H9 (cell line): ENCODE data around the gene MAD2L1. TPM values are rescaled to one million over a fixed set of nuclear protein-coding genes. Genes with fewer than 3 reads are reported as not detected.

ENCODE experiments used
- DNase-seq: peaks from one replicate; pipeline ENCODE4 v3.0.0-alpha.2; 2017
- H2AFZ ChIP-seq: one replicate; pipeline ENCODE4 v1.6.1; 2013; ENCODE audit warnings: mild to moderate bottlenecking, low read length, control low read depth, moderate library complexity
- H2AK5ac ChIP-seq: 2 replicates; pipeline ENCODE4 v1.6.1; 2013; ENCODE audit warnings: low read length, control low read depth, mixed read lengths; ENCODE audit not compliant: insufficient read length
- H2BK120ac ChIP-seq: one replicate; pipeline ENCODE4 v1.6.1; 2013; ENCODE audit warnings: low read depth, mild to moderate bottlenecking, low read length, control low read depth, inconsistent platforms; ENCODE audit not compliant: poor library complexity, severe bottlenecking
- H2BK12ac ChIP-seq: 2 replicates; pipeline ENCODE4 v1.6.1; 2013; ENCODE audit warnings: low read length, control low read depth, mixed read lengths, low read depth; ENCODE audit not compliant: insufficient read length
- H2BK15ac ChIP-seq: 2 replicates; pipeline ENCODE4 v1.6.1; 2013; ENCODE audit warnings: low read depth, low read length, control low read depth
- H2BK20ac ChIP-seq: one replicate; pipeline ENCODE4 v1.6.1; 2013; ENCODE audit warnings: low read depth, mild to moderate bottlenecking, low read length, control low read depth, inconsistent platforms; ENCODE audit not compliant: poor library complexity, severe bottlenecking
- H2BK5ac ChIP-seq: 2 replicates; pipeline ENCODE4 v1.6.1; 2013; ENCODE audit warnings: low read length, control low read depth, mixed read lengths; ENCODE audit not compliant: insufficient read length
- H3K14ac ChIP-seq: 2 replicates; pipeline ENCODE4 v1.6.1; 2013; ENCODE audit warnings: low read length, control low read depth; ENCODE audit not compliant: insufficient read depth
- H3K18ac ChIP-seq: 2 replicates; pipeline ENCODE4 v1.6.1; 2013; ENCODE audit warnings: low read depth, mild to moderate bottlenecking, mixed read lengths, low read length, control low read depth; ENCODE audit not compliant: insufficient read length
- H3K23ac ChIP-seq: 2 replicates; pipeline ENCODE4 v1.6.1; 2013; ENCODE audit warnings: low read length, control low read depth, mixed read lengths, low read depth; ENCODE audit not compliant: insufficient read length
- H3K23me2 ChIP-seq: 2 replicates; pipeline ENCODE4 v1.6.1; 2013; ENCODE audit warnings: low read depth, mild to moderate bottlenecking, mixed read lengths, low read length, control low read depth; ENCODE audit not compliant: insufficient read length, poor library complexity, severe bottlenecking
- H3K27ac ChIP-seq: 2 replicates; pipeline ENCODE4 v1.5.1; 2013; ENCODE audit warnings: low read length, control low read depth, mixed read lengths, low read depth; ENCODE audit not compliant: insufficient read length
- H3K27me3 ChIP-seq: 2 replicates; pipeline ENCODE4 v1.6.1; 2013; ENCODE audit warnings: low read length, control low read depth, inconsistent platforms; ENCODE audit not compliant: insufficient read depth
- H3K4ac ChIP-seq: 2 replicates; pipeline ENCODE4 v1.6.1; 2013; ENCODE audit warnings: low read depth, mild to moderate bottlenecking, control low read depth, inconsistent platforms, low read length, moderate library complexity
- H3K4me1 ChIP-seq: 2 replicates; pipeline ENCODE4 v1.6.1; 2013; ENCODE audit warnings: low read length, control low read depth, inconsistent platforms; ENCODE audit not compliant: insufficient read depth
- H3K4me2 ChIP-seq: 2 replicates; pipeline ENCODE4 v1.6.1; 2013; ENCODE audit warnings: low read length, control low read depth, mixed read lengths; ENCODE audit not compliant: insufficient read length, insufficient read depth
- H3K56ac ChIP-seq: 2 replicates; pipeline ENCODE4 v1.6.1; 2013; ENCODE audit warnings: low read depth, mild to moderate bottlenecking, mixed read lengths, low read length, control low read depth; ENCODE audit not compliant: insufficient read length
- H3K79me1 ChIP-seq: 2 replicates; pipeline ENCODE4 v1.6.1; 2013; ENCODE audit warnings: low read depth, mild to moderate bottlenecking, moderate library complexity, low read length, control low read depth, inconsistent platforms; ENCODE audit not compliant: insufficient read depth, poor library complexity, severe bottlenecking
- H3K79me2 ChIP-seq: 2 replicates; pipeline ENCODE4 v1.6.1; 2013; ENCODE audit warnings: low read length, control low read depth, inconsistent platforms; ENCODE audit not compliant: insufficient read depth
- H3K9ac ChIP-seq: 2 replicates; pipeline ENCODE4 v1.6.1; 2013; ENCODE audit warnings: low read length, control low read depth, mixed read lengths; ENCODE audit not compliant: insufficient read length; ENCODE audit errors: extremely low read depth
- H3K9me3 ChIP-seq: one replicate; pipeline ENCODE4 v1.6.1; 2013; ENCODE audit warnings: low read depth, low read length, inconsistent platforms; ENCODE audit not compliant: control insufficient read depth
- H3T11ph ChIP-seq: one replicate; pipeline ENCODE4 v1.6.1; 2013; ENCODE audit warnings: mild to moderate bottlenecking, low read length, control low read depth, inconsistent platforms
- H4K20me1 ChIP-seq: one replicate; pipeline ENCODE4 v1.6.1; 2013; ENCODE audit not compliant: control insufficient read depth, insufficient read length, insufficient read depth
- H4K5ac ChIP-seq: 2 replicates; pipeline ENCODE4 v1.6.1; 2013; ENCODE audit warnings: low read depth, mild to moderate bottlenecking, mixed read lengths, low read length, control low read depth; ENCODE audit not compliant: insufficient read length
- H4K8ac ChIP-seq: replicated peaks from 2 replicates; pipeline ENCODE4 v1.6.1; 2013; ENCODE audit warnings: low read length, control low read depth, mixed read lengths, low read depth; ENCODE audit not compliant: insufficient read length
- H4K91ac ChIP-seq: 2 replicates; pipeline ENCODE4 v1.6.1; 2013; ENCODE audit warnings: low read depth, mild to moderate bottlenecking, moderate library complexity, mixed read lengths, low read length, control low read depth; ENCODE audit not compliant: insufficient read length
- H3K27ac Mint-ChIP-seq, 3 experiments: 2 replicates in 2 of 3; 3 replicates in 1 of 3; pipeline ENCODE4 v1.8.0; 2020 to 2021; ENCODE audit warnings: mixed read lengths in 3 of 3, mild to moderate bottlenecking in 1 of 3, moderate library complexity in 1 of 3
- H3K27me3 Mint-ChIP-seq: 2 replicates; pipeline ENCODE4 v1.8.0; 2021; ENCODE audit warnings: low read depth, mild to moderate bottlenecking, moderate library complexity, mixed read lengths
- H3K36me3 Mint-ChIP-seq, 3 experiments: 2 replicates in 2 of 3; 3 replicates in 1 of 3; pipeline ENCODE4 v1.8.0; 2020 to 2021; ENCODE audit warnings: low read depth in 3 of 3, mixed read lengths in 3 of 3; ENCODE audit not compliant: insufficient read depth in 1 of 3
- H3K4me1 Mint-ChIP-seq, 2 experiments: 2 replicates each; pipeline ENCODE4 v1.8.0; 2020; ENCODE audit warnings: mixed read lengths in 2 of 2
- H3K4me3 Mint-ChIP-seq, 2 experiments: 2 replicates in 1 of 2; 3 replicates in 1 of 2; pipeline ENCODE4 v1.8.0; 2020 to 2021; ENCODE audit warnings: mild to moderate bottlenecking in 2 of 2, mixed read lengths in 2 of 2, moderate library complexity in 1 of 2
- H3K9me3 Mint-ChIP-seq, 2 experiments: 2 replicates in 1 of 2; 3 replicates in 1 of 2; pipeline ENCODE4 v1.8.0; 2020; ENCODE audit warnings: mild to moderate bottlenecking in 2 of 2, mixed read lengths in 2 of 2, moderate library complexity in 1 of 2
- total RNA-seq: library from RNA; stranded (reverse); gene quantifications from 2 replicates; pipeline ENCODE4 v1.2.1, GENCODE V29; 2021
- TF ChIP-seq, protein P1 (sequence below): fragments of 200-600 bp; sonication (generic); conservative IDR thresholded peaks from 3 replicates; pipeline ENCODE4 v1.8.0; 2021; ENCODE audit warnings: antibody characterized with exemption, mild to moderate bottlenecking

The MAD2L1 gene
- total RNA-seq, 1 experiment from 2014 or later: 87.2 TPM

DNA sequence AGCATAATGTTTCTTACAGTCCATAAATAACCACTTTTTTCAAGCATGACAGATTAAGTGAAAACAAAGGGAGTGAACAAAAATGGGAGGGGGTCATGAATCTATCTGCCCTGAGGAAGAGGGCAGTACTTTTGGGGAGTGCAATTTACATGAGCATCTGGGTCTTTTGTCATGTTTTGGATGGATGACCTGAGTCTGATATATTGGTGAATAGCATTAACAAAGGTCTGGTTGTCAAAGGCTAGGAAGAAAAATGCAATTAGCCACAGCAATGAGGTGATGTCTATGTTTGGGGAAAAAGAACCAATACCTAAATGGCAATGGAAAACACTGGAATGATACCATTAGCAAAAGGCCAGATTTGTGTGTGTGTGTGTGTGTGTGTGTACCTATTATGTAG is 15.1 kb upstream of the MAD2L1 start:
- no peak overlapping the region for H2AFZ ChIP-seq
- no peak overlapping the region for H3T11ph ChIP-seq
- H2BK15ac ChIP-seq: no peak overlapping the region
- no peak overlapping the region for H3K27ac ChIP-seq
- no peak overlapping the region for H4K8ac ChIP-seq
- no peaks in the 10 kb centered on the region for H3K23me2 ChIP-seq
- no peak overlapping the region for H2BK20ac ChIP-seq
- no peaks in the 10 kb centered on the region for H4K20me1 ChIP-seq
- Mint-ChIP-seq H3K27me3 (no peaks in the 10 kb centered on the region), H3K9me3 (peaks cover 0 to 2% of the 10 kb centered on the region in 2 experiments; a peak in 1 of 5 replicates), H3K27ac (peak overlapping the region in 1 of 3 experiments; percentile 25; a peak in 2 of 7 replicates), H3K36me3 (no peaks in the 10 kb centered on the region), H3K4me3 (no peak overlapping the region), H3K4me1 (peaks cover 10% of the 10 kb centered on the region in 2 experiments)
- H3K4me2 ChIP-seq: no peak overlapping the region
- no peak overlapping the region for H4K91ac ChIP-seq
- H3K9ac ChIP-seq: no peak overlapping the region
- no peak overlapping the region for H3K56ac ChIP-seq
- H2BK5ac ChIP-seq: no peak overlapping the region
- H3K4ac ChIP-seq: no peak overlapping the region
- no peak overlapping the region for H3K14ac ChIP-seq
- no peak overlapping the region for H3K23ac ChIP-seq
- H3K27me3 ChIP-seq: no peaks in the 10 kb centered on the region
- TF ChIP-seq, protein P1, sequence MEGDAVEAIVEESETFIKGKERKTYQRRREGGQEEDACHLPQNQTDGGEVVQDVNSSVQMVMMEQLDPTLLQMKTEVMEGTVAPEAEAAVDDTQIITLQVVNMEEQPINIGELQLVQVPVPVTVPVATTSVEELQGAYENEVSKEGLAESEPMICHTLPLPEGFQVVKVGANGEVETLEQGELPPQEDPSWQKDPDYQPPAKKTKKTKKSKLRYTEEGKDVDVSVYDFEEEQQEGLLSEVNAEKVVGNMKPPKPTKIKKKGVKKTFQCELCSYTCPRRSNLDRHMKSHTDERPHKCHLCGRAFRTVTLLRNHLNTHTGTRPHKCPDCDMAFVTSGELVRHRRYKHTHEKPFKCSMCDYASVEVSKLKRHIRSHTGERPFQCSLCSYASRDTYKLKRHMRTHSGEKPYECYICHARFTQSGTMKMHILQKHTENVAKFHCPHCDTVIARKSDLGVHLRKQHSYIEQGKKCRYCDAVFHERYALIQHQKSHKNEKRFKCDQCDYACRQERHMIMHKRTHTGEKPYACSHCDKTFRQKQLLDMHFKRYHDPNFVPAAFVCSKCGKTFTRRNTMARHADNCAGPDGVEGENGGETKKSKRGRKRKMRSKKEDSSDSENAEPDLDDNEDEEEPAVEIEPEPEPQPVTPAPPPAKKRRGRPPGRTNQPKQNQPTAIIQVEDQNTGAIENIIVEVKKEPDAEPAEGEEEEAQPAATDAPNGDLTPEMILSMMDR: no peak
- no peak overlapping the region for H2AK5ac ChIP-seq
- no peak overlapping the region for H2BK12ac ChIP-seq
- DNase-seq: no peak
- H3K79me1 ChIP-seq: no peaks in the 10 kb centered on the region
- peaks cover 3% of the 10 kb centered on the region; the same call in 1 of the 2 replicates for H3K4me1 ChIP-seq
- no peaks in the 10 kb centered on the region for H3K9me3 ChIP-seq
- H3K79me2 ChIP-seq: no peaks in the 10 kb centered on the region
- no peak overlapping the region for H3K18ac ChIP-seq
- H2BK120ac ChIP-seq: no peak overlapping the region
- no peak overlapping the region for H4K5ac ChIP-seq
